B cell (primary cell): ENCODE measurements around the gene TMEM115. TPM values are rescaled to one million over a fixed set of nuclear protein-coding genes. Genes with fewer than 3 reads are reported as not detected.
A peak's percentile ranks its signal among the peaks of the same experiment; 100 is the strongest.

Source experiments
- ATAC-seq: fragments of 200-7000 bp; cut with Tn5 transposase; one replicate; pipeline ENCODE4 v1.10.0; 2021; ENCODE audit warnings: low read depth, mild to moderate bottlenecking, moderate number of reproducible peaks, moderate library complexity
- CTCF ChIA-PET: fragments of 350-600 bp; sonication (Branson Sonifier 250); formaldehyde crosslinking; loops from one replicate; lab custom pipeline; 2021; ENCODE audit warnings: antibody characterized with exemption, inconsistent platforms; lab: Charles Lee
- POLR2A ChIA-PET: fragments of 350-600 bp; sonication (Branson Sonifier 250); formaldehyde crosslinking; loops from one replicate; lab custom pipeline; 2021; ENCODE audit warnings: antibody characterized with exemption; lab: Charles Lee
- DNase-seq: peaks from one replicate; pipeline ENCODE4 v3.0.0; 2013
- H2AFZ ChIP-seq: 2 replicates; pipeline ENCODE4 v1.6.1; 2012; ENCODE audit warnings: mild to moderate bottlenecking, low read depth, low read length; ENCODE audit not compliant: insufficient read depth, poor library complexity, severe bottlenecking
- H3K27ac ChIP-seq, 2 donors: 1 replicate in 1 of 2; 2 replicates in 1 of 2; pipeline ENCODE4 v1.5.1; 2012 to 2013; ENCODE audit warnings: low read length in 2 of 2, mild to moderate bottlenecking in 2 of 2, moderate library complexity in 1 of 2
- H3K27me3 ChIP-seq, 4 experiments: fragments of 200-600 bp in 1 of 4; sonication (generic) in 1 of 4; replicated peaks in 1 of 4; 1 replicate in 2 of 4; 2 replicates in 2 of 4; pipeline versions ENCODE4 v1.6.1 to v1.7.0; 2013 to 2016; ENCODE audit warnings: low read length in 3 of 4, mild to moderate bottlenecking in 2 of 4, mixed read lengths in 1 of 4, moderate library complexity in 1 of 4; ENCODE audit not compliant: insufficient read depth in 4 of 4, control insufficient read depth in 3 of 4; ENCODE audit errors: control extremely low read depth in 1 of 4
- H3K36me3 ChIP-seq, 2 experiments: replicated peaks in 1 of 2; 1 replicate in 1 of 2; 2 replicates in 1 of 2; pipeline versions ENCODE4 v1.6.1 to v1.7.1; 2013; ENCODE audit warnings: low read length in 1 of 2; ENCODE audit not compliant: insufficient read depth in 2 of 2, control insufficient read depth in 1 of 2; ENCODE audit errors: control extremely low read depth in 1 of 2, extremely low read depth in 1 of 2
- H3K4me1 ChIP-seq, 2 donors: fragments of 200-600 bp in 1 of 2; sonication (generic) in 1 of 2; 1 replicate in 1 of 2; 2 replicates in 1 of 2; pipeline versions ENCODE4 v1.5.1 to v1.6.1; 2013 to 2017; ENCODE audit warnings: low read length in 2 of 2; ENCODE audit not compliant: control insufficient read depth in 2 of 2, insufficient read depth in 2 of 2
- H3K4me2 ChIP-seq: replicated peaks from 2 replicates; pipeline ENCODE3; 2012; ENCODE audit warnings: mild to moderate bottlenecking, low read depth, low read length; ENCODE audit not compliant: poor library complexity, severe bottlenecking
- H3K4me3 ChIP-seq, 5 experiments: fragments of 200-600 bp in 1 of 5; sonication (generic) in 1 of 5; 1 replicate in 3 of 5; 2 replicates in 2 of 5; pipeline versions ENCODE4 v1.5.1 to v1.7.0; 2011 to 2016; ENCODE audit warnings: low read length in 4 of 5, mild to moderate bottlenecking in 4 of 5, low read depth in 2 of 5, control low read depth in 1 of 5, moderate library complexity in 1 of 5; ENCODE audit not compliant: insufficient read depth in 1 of 5; ENCODE audit errors: control extremely low read depth in 1 of 5, extremely low read depth in 1 of 5
- H3K79me2 ChIP-seq: fragments of 200-600 bp; sonication (generic); one replicate; pipeline ENCODE4 v1.6.0; 2016; ENCODE audit warnings: low read length; ENCODE audit not compliant: control insufficient read depth, insufficient read depth
- H3K9ac ChIP-seq: fragments of 200-600 bp; sonication (generic); 2 replicates; pipeline ENCODE4 v1.6.1; 2017; ENCODE audit warnings: mild to moderate bottlenecking, low read length, moderate library complexity
- H3K9me3 ChIP-seq, 3 donors: one replicate each; pipeline versions ENCODE4 v1.6.1 to v1.7.1; 2013; ENCODE audit warnings: low read length in 2 of 3; ENCODE audit not compliant: control insufficient read depth in 2 of 3, insufficient read depth in 1 of 3; ENCODE audit errors: control extremely low read depth in 1 of 3
- H4K20me1 ChIP-seq: 2 replicates; pipeline ENCODE4 v1.6.0; 2012; ENCODE audit warnings: mild to moderate bottlenecking, low read length; ENCODE audit not compliant: insufficient read depth, control insufficient read depth, poor library complexity, severe bottlenecking
- H3K27ac Mint-ChIP-seq: one replicate; pipeline ENCODE4 v1.8.0; 2021; ENCODE audit warnings: mixed read lengths
- H3K27me3 Mint-ChIP-seq: one replicate; pipeline ENCODE4 v1.8.0; 2021; ENCODE audit warnings: mixed read lengths
- H3K4me1 Mint-ChIP-seq: one replicate; pipeline ENCODE4 v1.8.0; 2021; ENCODE audit warnings: mixed read lengths
- H3K4me3 Mint-ChIP-seq: one replicate; pipeline ENCODE4 v1.8.0; 2021; ENCODE audit warnings: mixed read lengths
- H3K9me3 Mint-ChIP-seq: one replicate; pipeline ENCODE4 v1.8.0; 2022; ENCODE audit warnings: mixed read lengths; ENCODE audit not compliant: insufficient read depth
- CTCF ChIP-seq: fragments of 200-600 bp; IDR thresholded peaks from one replicate; pipeline ENCODE4 v1.8.0; 2022; ENCODE audit warnings: antibody characterized with exemption, mild to moderate bottlenecking
- EZH2 ChIP-seq: IDR thresholded peaks from 2 replicates; pipeline ENCODE4 v1.6.1; 2012; ENCODE audit warnings: borderline replicate concordance, low read depth, mild to moderate bottlenecking, moderate library complexity, low read length; ENCODE audit not compliant: insufficient read depth, poor library complexity, severe bottlenecking
- WGBS: methylation state at CpG from one replicate; pipeline ENCODE4 v1.1.5; 2013; ENCODE audit warnings: missing lambda C conversion rate; ENCODE audit not compliant: insufficient coverage; 5-methylcytosine and 5-hydroxymethylcytosine counted together
- intact Hi-C: fragments of 100-400 bp; cut with micrococcal nuclease; formaldehyde crosslinking; loops from one replicate; pipeline ENCODE4 v1.10.0; 2022
- polyA plus RNA-seq: library from polyadenylated mRNA; depleted of rRNA; stranded (reverse); fragments of >200 nt; gene quantifications from 2 replicates; pipeline ENCODE4 v1.2.3, GENCODE V29; 2012
- total RNA-seq, 2 donors: library from RNA; stranded (reverse); fragments of 120-200 nt in 1 of 2; gene quantifications; 1 replicate in 1 of 2; 2 replicates in 1 of 2; pipeline versions ENCODE4 v1.2.3 to v1.2.4, GENCODE V29; 2013 to 2022

TMEM115 gene
- total and polyA plus RNA-seq, 2 donors (not counting 1 experiment from before 2014, with no cell fraction given) = 19.8 to 27.2 TPM

- H3K27me3 Mint-ChIP-seq = no peaks in the 10 kb centered on the region
- H3K9me3 Mint-ChIP-seq = no peaks in the 10 kb centered on the region
- ChIA-PET POLR2A (interaction anchor here (0.6 to 1.3 kb wide), 2 partner anchors 17 to 370 kb away, joined by 3 to 4 read pairs; no protein-coding TSS in a partner anchor), CTCF (no interaction called here)
- TF ChIP-seq CTCF (no peak), EZH2 (no peak)
- peak; percentile 15 for ATAC-seq
- 67% methylated on average over 9 of the region's 9 CpGs for WGBS
- peak overlapping the region; percentile 50 for H3K4me2 ChIP-seq
- H3K36me3 ChIP-seq = peaks cover 0 to 3% of the 10 kb centered on the region in 2 experiments
- no peak overlapping the region for H3K9ac ChIP-seq
- intact Hi-C loops = no loop called here
- H2AFZ ChIP-seq = no peak overlapping the region
- H3K4me1 ChIP-seq = peaks cover 20 to 48% of the 10 kb centered on the region in 2 donors
- H4K20me1 ChIP-seq = no peaks in the 10 kb centered on the region
- H3K27me3 ChIP-seq = no peaks in the 10 kb centered on the region
- peak overlapping the region in 1 of 2 donors; percentile 4 for H3K27ac ChIP-seq
- H3K4me1 Mint-ChIP-seq = peaks cover 38% of the 10 kb centered on the region
- H3K27ac Mint-ChIP-seq = peak overlapping the region; percentile 75
- no peak for DNase-seq
- H3K4me3 Mint-ChIP-seq = peak overlapping the region; percentile 56
- H3K4me3 ChIP-seq = no peak overlapping the region
- H3K9me3 ChIP-seq = no peaks in the 10 kb centered on the region
- no peaks in the 10 kb centered on the region for H3K79me2 ChIP-seq
These were observed 42.6 kb downstream of the TMEM115 start for GRCh38 chr3:50316657-50317242.

GRCh38 chr3:50314816-50315215 lies 44.5 kb downstream of the TMEM115 start:
- H3K9me3 Mint-ChIP-seq = no peaks in the 10 kb centered on the region
- POLR2A ChIA-PET = no interaction called here
- Histone ChIP-seq H3K4me2 (no peak overlapping the region), H3K27ac (no peak overlapping the region), H3K4me3 (no peak overlapping the region), H3K79me2 (no peaks in the 10 kb centered on the region), H3K9ac (no peak overlapping the region), H2AFZ (no peak overlapping the region), H3K4me1 (peaks cover 12 to 36% of the 10 kb centered on the region in 2 donors), H3K9me3 (no peaks in the 10 kb centered on the region), H4K20me1 (no peaks in the 10 kb centered on the region), H3K27me3 (no peaks in the 10 kb centered on the region), H3K36me3 (peaks cover 0 to 3% of the 10 kb centered on the region in 2 experiments)
- DNase-seq (no peak), ATAC-seq (no peak)
- TF ChIP-seq EZH2 (no peak), CTCF (no peak)
- peaks cover 27% of the 10 kb centered on the region for H3K4me1 Mint-ChIP-seq
- 100% methylated on average over 3 of the region's 4 CpGs for WGBS
- no peaks in the 10 kb centered on the region for H3K27me3 Mint-ChIP-seq
- no peak overlapping the region for H3K4me3 Mint-ChIP-seq
- intact Hi-C loops = no loop called here
- CTCF ChIA-PET = interaction anchor here (1.1 to 2.5 kb wide), 4 partner anchors 10 to 775 kb away, joined by 4 to 11 read pairs (median 4); no protein-coding TSS in a partner anchor
- no peak overlapping the region for H3K27ac Mint-ChIP-seq
